ENCODE data around the gene GHDC. TPM values are rescaled to one million over a fixed set of nuclear protein-coding genes. Genes with fewer than 3 reads are reported as not detected.
A peak's percentile ranks its signal among the peaks of the same experiment; 100 is the strongest.
"Not testable (repeated sequence)": the region's sequence is repeated elsewhere in the genome, so short reads cannot be mapped to it uniquely, and the experiment has no call there.

GHDC gene
- polyA plus RNA-seq, 6 donors from 2014 or later = 21.9 to 32.7 (median 26.2) TPM

GRCh38 chr17:42199416-42200011 lies 5.2 kb upstream of the GHDC start:
- peak overlapping the region; percentile 97 to 99 (median 98) for H3K27ac Mint-ChIP-seq
- H3K9me3 Mint-ChIP-seq = no peaks in the 10 kb centered on the region
- H3K27me3 Mint-ChIP-seq = no peaks in the 10 kb centered on the region
- no peak overlapping the region for H3K4me3 Mint-ChIP-seq
- DNase-seq (no peak), ATAC-seq (ENCODE audit: low read depth in 2 of 2) (no peak)
- peaks cover 0 to 16% of the 10 kb centered on the region in 2 donors for H3K36me3 Mint-ChIP-seq
- peaks cover 11 to 27% (median 13%) of the 10 kb centered on the region in 3 donors for H3K4me1 Mint-ChIP-seq

- DNase-seq (peak; percentile 81), ATAC-seq (ENCODE audit: low read depth in 2 of 2) (peak; percentile 93 to 94)
- Mint-ChIP-seq H3K4me1 (peaks cover 17 to 33% (median 19%) of the 10 kb centered on the region in 3 donors), H3K27ac (peak overlapping the region; percentile 97 to 99 (median 98)), H3K9me3 (no peaks in the 10 kb centered on the region), H3K27me3 (no peaks in the 10 kb centered on the region), H3K36me3 (peaks cover 0 to 16% of the 10 kb centered on the region in 2 donors), H3K4me3 (peak overlapping the region in 5 of 8 donors; percentile 3 to 73 (median 49))
These were observed 4.6 kb upstream of the GHDC start for GRCh38 chr17:42198897-42199296.

GRCh38 chr17:42197564-42198156 lies 3.4 kb upstream of the GHDC start:
- H3K9me3 Mint-ChIP-seq = no peaks in the 10 kb centered on the region
- DNase-seq (no peak), ATAC-seq (ENCODE audit: low read depth in 2 of 2) (no peak)
- peaks cover 24 to 42% (median 32%) of the 10 kb centered on the region in 3 donors for H3K4me1 Mint-ChIP-seq
- H3K27me3 Mint-ChIP-seq = no peaks in the 10 kb centered on the region
- peak overlapping the region in 1 of 8 donors; percentile 71 for H3K4me3 Mint-ChIP-seq
- H3K27ac Mint-ChIP-seq = peak overlapping the region; percentile 72 to 93 (median 83)
- H3K36me3 Mint-ChIP-seq = peaks cover 0 to 16% of the 10 kb centered on the region in 2 donors

- no peaks in the 10 kb centered on the region for H3K27me3 Mint-ChIP-seq
- H3K27ac Mint-ChIP-seq = peak overlapping the region; percentile 18 to 99 (median 96)
- H3K4me3 Mint-ChIP-seq = peak overlapping the region; percentile 92 to 99 (median 96)
- peaks cover 0 to 1% (median 0%) of the 10 kb centered on the region in 7 donors for H3K9me3 Mint-ChIP-seq
- DNase-seq = no peak
- peaks cover 32 to 45% (median 37%) of the 10 kb centered on the region in 3 donors for H3K4me1 Mint-ChIP-seq
- no peak for ATAC-seq (ENCODE audit: low read depth in 2 of 2)
- H3K36me3 Mint-ChIP-seq = no peaks in the 10 kb centered on the region
These were observed 902 bp downstream of the GHDC start for GRCh38 chr17:42193216-42193968.

- H3K9me3 Mint-ChIP-seq = peaks cover 0 to 1% (median 0%) of the 10 kb centered on the region in 7 donors
- H3K27ac Mint-ChIP-seq = peak overlapping the region in 3 of 6 donors; percentile 60 to 74 (median 60)
These were observed 1.8 kb downstream of the GHDC start for GRCh38 chr17:42192189-42193126.

GRCh38 chr17:42191275-42191608 lies 3.1 kb downstream of the GHDC start:
- Mint-ChIP-seq H3K27me3 (no peaks in the 10 kb centered on the region), H3K4me1 (peaks cover 32 to 40% (median 36%) of the 10 kb centered on the region in 3 donors), H3K36me3 (no peaks in the 10 kb centered on the region), H3K27ac (no peak overlapping the region), H3K9me3 (peaks cover 0 to 1% (median 0%) of the 10 kb centered on the region in 7 donors), H3K4me3 (no peak overlapping the region)
- DNase-seq (no peak), ATAC-seq (ENCODE audit: low read depth in 2 of 2) (no peak)

More at GRCh38 chr17:42192189-42193126, 1.8 kb downstream of the GHDC start:
- Mint-ChIP-seq H3K36me3 (no peaks in the 10 kb centered on the region), H3K27me3 (no peaks in the 10 kb centered on the region), H3K4me3 (peak overlapping the region; percentile 56 to 98 (median 94)), H3K4me1 (peaks cover 32 to 42% (median 36%) of the 10 kb centered on the region in 3 donors)
- ATAC-seq (ENCODE audit: low read depth in 2 of 2) = no peak
- no peak for DNase-seq

GRCh38 chr17:42190491-42191274 lies 3.6 kb downstream of the GHDC start:
- no peak for DNase-seq
- H3K4me3 Mint-ChIP-seq = peak overlapping the region in 2 of 8 donors; percentile 42 to 51
- H3K36me3 Mint-ChIP-seq = no peaks in the 10 kb centered on the region
- peaks cover 32 to 40% (median 36%) of the 10 kb centered on the region in 3 donors for H3K4me1 Mint-ChIP-seq
- peak overlapping the region in 3 of 6 donors; percentile 15 to 75 (median 72) for H3K27ac Mint-ChIP-seq
- ATAC-seq (ENCODE audit: low read depth in 2 of 2) = no peak
- H3K27me3 Mint-ChIP-seq = no peaks in the 10 kb centered on the region
- peaks cover 0 to 1% (median 0%) of the 10 kb centered on the region in 7 donors for H3K9me3 Mint-ChIP-seq

- Mint-ChIP-seq H3K27ac (no peak overlapping the region), H3K36me3 (no peaks in the 10 kb centered on the region), H3K4me1 (peaks cover 36 to 45% (median 39%) of the 10 kb centered on the region in 3 donors), H3K4me3 (peak overlapping the region in 1 of 8 donors; percentile 47), H3K9me3 (peaks cover 0 to 1% (median 0%) of the 10 kb centered on the region in 7 donors), H3K27me3 (no peaks in the 10 kb centered on the region)
- DNase-seq (no peak), ATAC-seq (ENCODE audit: low read depth in 2 of 2) (no peak)
These were observed 4.7 kb downstream of the GHDC start for GRCh38 chr17:42189651-42189965.

- DNase-seq = no peak
- Mint-ChIP-seq H3K27ac (peak overlapping the region in 4 of 6 donors; percentile 49 to 84 (median 70)), H3K9me3 (peaks cover 0 to 1% (median 0%) of the 10 kb centered on the region in 7 donors), H3K36me3 (no peaks in the 10 kb centered on the region), H3K4me1 (peaks cover 34 to 41% (median 38%) of the 10 kb centered on the region in 3 donors), H3K4me3 (peak overlapping the region in 3 of 8 donors; percentile 15 to 47 (median 37)), H3K27me3 (no peaks in the 10 kb centered on the region)
- ATAC-seq (ENCODE audit: low read depth in 2 of 2) = no peak
These were observed 5.3 kb downstream of the GHDC start for GRCh38 chr17:42188749-42189650.

- no peak for ATAC-seq (ENCODE audit: low read depth in 2 of 2)
- no peaks in the 10 kb centered on the region for H3K36me3 Mint-ChIP-seq
- no peak overlapping the region for H3K4me3 Mint-ChIP-seq
- no peaks in the 10 kb centered on the region for H3K27me3 Mint-ChIP-seq
- peaks cover 0 to 1% (median 0%) of the 10 kb centered on the region in 7 donors for H3K9me3 Mint-ChIP-seq
- peak overlapping the region in 3 of 6 donors; percentile 47 to 67 (median 52) for H3K27ac Mint-ChIP-seq
- DNase-seq = no peak
- peaks cover 36 to 42% (median 36%) of the 10 kb centered on the region in 3 donors for H3K4me1 Mint-ChIP-seq
These were observed 6.5 kb downstream of the GHDC start for GRCh38 chr17:42187833-42188232.

- not testable (repeated sequence) for H3K27me3 Mint-ChIP-seq; ATAC-seq (ENCODE audit: low read depth in 2 of 2); H3K9me3 Mint-ChIP-seq; H3K36me3 Mint-ChIP-seq; DNase-seq
- Mint-ChIP-seq H3K4me3 (peak overlapping the region in 5 of 8 donors; percentile 29 to 87 (median 56)), H3K4me1 (peaks cover 32 to 46% (median 37%) of the 10 kb centered on the region in 3 donors), H3K27ac (peak overlapping the region in 4 of 6 donors; percentile 29 to 93 (median 88))
These were observed 8.1 kb downstream of the GHDC start for GRCh38 chr17:42186191-42186590.

Data from naive B cell (primary cell).